PFSK-1 (cell line): Measurements from ENCODE around the gene SV2A.

Experiments used
- POLR2AphosphoS5 ChIP-seq: IDR thresholded peaks from 2 replicates; pipeline ENCODE4 v1.6.1; 2012; ENCODE audit warnings: low read depth, mild to moderate bottlenecking, control low read depth, low read length, moderate library complexity
- SIN3A ChIP-seq: IDR thresholded peaks from 2 replicates; pipeline ENCODE4 v1.6.1; 2012; ENCODE audit warnings: mild to moderate bottlenecking, low read length, moderate library complexity, borderline replicate concordance; ENCODE audit not compliant: insufficient read depth
- TAF1 ChIP-seq: IDR thresholded peaks from 2 replicates; pipeline ENCODE4 v1.6.1; 2012; ENCODE audit warnings: low read length, control low read depth, borderline replicate concordance; ENCODE audit not compliant: insufficient read depth
- TF ChIP-seq, protein P1 (sequence below), 2 experiments: IDR thresholded peaks; 2 replicates each; pipeline versions ENCODE4 v1.6.1 to v1.8.0; 2011 to 2012; ENCODE audit warnings: low read depth in 2 of 2, low read length in 2 of 2, control low read depth in 1 of 2, inconsistent platforms in 1 of 2, mild to moderate bottlenecking in 1 of 2, moderate library complexity in 1 of 2; ENCODE audit not compliant: insufficient read depth in 1 of 2

DNA sequence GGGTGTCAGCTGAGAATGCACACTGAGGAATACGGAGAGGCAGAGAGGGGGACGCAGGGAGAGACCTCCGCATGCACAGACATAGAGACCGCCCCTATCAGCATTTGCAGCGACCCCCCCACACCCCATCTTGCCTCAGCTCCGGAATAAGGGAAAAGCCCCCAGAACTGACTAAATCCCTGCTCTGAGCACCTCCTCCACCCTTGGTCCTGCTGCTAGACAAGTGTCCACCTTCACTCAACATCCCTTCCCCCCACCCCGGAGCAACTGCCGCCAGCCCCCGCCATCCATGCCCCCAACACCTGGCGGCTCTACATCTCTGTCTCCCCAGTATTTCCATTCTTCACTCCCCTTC is 769 bp downstream of the SV2A start:
- TF ChIP-seq POLR2AphosphoS5 = no peak
- no peak for TF ChIP-seq TAF1
- TF ChIP-seq SIN3A = no peak
- TF ChIP-seq, protein P1, sequence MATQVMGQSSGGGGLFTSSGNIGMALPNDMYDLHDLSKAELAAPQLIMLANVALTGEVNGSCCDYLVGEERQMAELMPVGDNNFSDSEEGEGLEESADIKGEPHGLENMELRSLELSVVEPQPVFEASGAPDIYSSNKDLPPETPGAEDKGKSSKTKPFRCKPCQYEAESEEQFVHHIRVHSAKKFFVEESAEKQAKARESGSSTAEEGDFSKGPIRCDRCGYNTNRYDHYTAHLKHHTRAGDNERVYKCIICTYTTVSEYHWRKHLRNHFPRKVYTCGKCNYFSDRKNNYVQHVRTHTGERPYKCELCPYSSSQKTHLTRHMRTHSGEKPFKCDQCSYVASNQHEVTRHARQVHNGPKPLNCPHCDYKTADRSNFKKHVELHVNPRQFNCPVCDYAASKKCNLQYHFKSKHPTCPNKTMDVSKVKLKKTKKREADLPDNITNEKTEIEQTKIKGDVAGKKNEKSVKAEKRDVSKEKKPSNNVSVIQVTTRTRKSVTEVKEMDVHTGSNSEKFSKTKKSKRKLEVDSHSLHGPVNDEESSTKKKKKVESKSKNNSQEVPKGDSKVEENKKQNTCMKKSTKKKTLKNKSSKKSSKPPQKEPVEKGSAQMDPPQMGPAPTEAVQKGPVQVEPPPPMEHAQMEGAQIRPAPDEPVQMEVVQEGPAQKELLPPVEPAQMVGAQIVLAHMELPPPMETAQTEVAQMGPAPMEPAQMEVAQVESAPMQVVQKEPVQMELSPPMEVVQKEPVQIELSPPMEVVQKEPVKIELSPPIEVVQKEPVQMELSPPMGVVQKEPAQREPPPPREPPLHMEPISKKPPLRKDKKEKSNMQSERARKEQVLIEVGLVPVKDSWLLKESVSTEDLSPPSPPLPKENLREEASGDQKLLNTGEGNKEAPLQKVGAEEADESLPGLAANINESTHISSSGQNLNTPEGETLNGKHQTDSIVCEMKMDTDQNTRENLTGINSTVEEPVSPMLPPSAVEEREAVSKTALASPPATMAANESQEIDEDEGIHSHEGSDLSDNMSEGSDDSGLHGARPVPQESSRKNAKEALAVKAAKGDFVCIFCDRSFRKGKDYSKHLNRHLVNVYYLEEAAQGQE (IDR thresholded peaks at IDR 0.05; ENCODE audit: insufficient read depth in 1 of 2, low read depth in 2 of 2, low read length in 2 of 2) = no peak
